SKM-1 treated with dmso at 0.1 percent for 144 hours (cell line): ENCODE data around the gene HES4.

Experiments used
- DNase-seq: peaks from one replicate; lab custom pipeline; 2025; ENCODE audit not compliant: unreplicated experiment; lab: John Stamatoyannopoulos, UW

HES4 gene

DNA sequence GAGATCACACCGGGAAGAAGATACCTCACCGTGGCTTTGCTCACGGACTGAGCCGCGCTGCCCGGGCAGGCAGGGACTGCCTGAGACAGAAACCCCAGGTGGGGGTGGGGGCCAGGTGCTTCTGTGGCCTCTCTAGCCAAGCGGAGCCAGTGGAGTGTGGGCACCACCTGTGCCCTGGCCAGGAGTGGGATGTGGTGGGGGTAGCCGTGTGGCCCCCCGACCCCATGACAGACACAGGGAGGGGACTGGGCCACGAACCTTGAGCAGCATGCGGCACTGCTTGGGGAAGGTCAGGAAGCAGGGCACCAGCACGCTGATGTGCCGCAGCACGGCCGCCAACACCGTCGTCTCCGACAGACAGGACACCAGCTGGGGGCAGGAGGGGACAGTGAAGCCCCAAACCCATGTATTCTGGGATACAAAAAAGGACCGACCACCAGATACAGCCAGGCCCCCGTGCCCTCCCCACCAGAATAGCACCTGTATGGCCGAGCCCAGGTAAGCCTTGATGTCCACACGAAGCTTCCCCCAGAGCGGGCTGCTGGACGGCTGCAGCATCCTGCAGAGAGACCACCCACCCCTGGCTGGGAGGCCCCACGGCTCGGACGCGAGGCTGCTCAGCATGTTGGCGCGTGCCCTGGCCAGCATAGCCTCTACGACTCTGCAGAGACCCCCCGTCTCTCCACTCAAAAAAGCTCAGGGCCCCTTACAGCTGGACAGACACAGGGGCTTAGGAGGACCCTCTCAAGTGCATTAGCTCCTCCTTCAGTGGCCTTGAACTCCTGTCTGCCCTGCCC is 46.2 kb downstream of the HES4 start:
- DNase-seq = no peak

DNA sequence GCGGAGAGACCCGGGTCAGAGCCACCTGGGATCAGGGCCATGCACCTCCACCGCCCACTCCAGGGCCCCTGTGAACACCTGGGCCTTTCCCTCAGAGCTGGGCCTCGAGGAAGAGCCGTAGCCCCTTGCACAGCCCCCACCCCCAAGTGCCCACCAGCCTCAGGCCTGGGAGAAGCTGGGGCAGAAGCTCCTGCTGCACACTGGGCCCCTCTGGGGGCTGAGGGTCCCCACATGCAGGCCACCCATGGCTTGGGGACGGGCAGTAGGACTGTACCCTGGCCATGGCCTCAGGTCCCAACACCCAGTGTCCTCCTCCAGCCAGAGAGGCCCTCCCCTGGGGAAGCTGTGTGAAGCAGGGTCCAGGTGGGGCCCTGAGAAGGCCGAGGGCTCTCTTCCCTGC is 47.3 kb downstream of the HES4 start:
- DNase-seq = no peak

DNA sequence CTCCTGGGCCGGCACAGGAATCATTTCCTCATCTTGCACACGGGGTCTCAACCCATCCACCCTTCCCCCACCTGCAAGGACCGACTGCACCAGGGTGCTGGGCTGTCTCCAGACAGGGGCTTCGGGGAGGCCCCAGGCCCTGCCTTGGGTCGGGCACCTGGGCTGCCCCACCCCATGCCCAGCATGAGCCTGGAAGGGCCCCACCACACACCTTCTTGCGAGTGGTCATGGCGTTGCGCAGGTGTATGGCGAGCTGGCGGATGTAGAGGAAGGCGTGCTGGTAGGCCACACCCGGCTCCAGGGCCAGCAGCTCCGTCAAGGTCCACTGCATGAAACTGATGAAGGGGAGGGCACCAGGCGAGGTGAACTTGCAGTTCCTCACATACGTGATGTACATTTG is 47.7 kb downstream of the HES4 start:
- DNase-seq = no peak

DNA sequence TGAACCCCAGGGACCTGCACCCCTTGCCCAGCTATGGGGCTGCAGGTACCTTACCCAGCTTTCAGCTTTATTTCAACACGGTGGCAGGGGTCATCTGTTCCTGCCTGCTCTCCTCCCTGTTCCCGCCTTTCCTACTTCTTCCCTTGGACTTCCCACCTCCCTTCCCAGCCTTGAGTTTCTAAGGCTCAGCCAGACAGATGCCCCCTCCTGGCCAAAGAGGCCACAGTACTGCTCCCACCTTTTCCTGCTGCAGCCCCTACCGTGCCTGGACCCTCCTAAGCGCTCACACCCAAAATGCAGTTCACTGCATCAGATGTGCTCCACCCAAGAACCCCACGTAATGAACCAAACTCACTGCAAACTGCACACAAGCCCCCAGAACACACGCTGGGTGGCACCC is 48.5 kb downstream of the HES4 start:
- no peak for DNase-seq

DNA sequence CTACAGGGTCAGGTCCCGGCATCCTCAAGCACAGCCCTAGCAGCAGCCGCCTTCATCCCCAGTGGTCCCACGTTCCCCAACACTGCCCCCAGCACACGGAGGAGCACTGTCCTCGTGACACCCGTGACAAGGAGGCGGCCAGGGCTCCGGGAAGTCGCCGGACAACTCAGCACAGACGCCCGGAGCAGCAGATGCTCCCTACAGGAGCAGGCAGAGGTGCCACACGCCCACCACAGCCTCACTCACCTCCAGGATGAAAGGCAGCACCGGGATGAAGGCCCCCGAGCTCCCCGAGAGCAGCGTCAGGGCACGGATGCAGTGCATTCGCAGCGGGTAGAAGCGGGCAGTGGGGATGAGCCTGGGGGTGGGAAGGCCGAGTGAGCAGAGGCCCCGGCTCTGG is 49.0 kb downstream of the HES4 start:
- no peak for DNase-seq

DNA sequence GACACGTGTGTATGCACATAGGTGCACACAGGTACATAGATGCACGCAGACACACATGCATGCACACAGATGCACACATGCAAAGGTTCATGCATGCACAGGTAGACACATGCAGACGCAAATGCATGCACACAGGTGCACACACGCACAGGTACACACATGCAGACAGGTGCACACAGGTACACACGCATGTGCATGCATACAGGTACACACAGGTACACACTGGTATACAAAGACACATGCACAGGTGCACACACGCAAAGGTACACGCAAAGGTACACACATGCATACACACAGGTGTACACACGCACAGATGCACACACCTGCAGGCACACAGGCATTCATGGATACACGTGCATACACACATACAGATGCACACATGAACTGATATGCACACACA is 49.6 kb downstream of the HES4 start:
- no peak for DNase-seq
